ENCODE measurements around the gene TMEM141.
A peak's percentile ranks its signal among the peaks of the same experiment; 100 is the strongest.
"Not testable (repeated sequence)": the region's sequence is repeated elsewhere in the genome, so short reads cannot be mapped to it uniquely, and the experiment has no call there.

The TMEM141 gene

DNA sequence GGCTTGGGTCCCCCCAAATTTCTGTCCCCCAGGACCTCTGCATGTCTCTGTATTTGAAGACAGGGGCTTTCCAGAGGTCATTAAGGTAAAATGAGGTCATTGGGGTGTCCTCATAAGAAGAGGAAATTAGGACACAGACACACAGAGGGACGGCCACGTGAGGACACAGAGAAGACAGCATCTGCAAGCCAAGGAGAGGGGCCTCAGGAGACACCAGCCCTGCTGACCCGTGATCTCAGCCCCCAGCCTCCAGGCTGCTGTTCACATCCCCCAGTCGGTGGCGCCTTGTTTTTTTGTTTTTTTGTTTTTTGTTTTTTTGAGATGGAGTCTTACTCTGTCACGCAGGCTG is 3.8 kb downstream of the TMEM141 start:
- no peak for DNase-seq (ENCODE audit: low read depth)
- TF ChIP-seq MYC (IDR thresholded peaks at IDR 0.05; ENCODE audit: low read depth, low read length) (no peak), POLR2A (IDR thresholded peaks at IDR 0.05; ENCODE audit: extremely low read depth, insufficient read length) (no peak), CTCF (IDR thresholded peaks at IDR 0.05; ENCODE audit: low read depth, low read length) (no peak)
- TF ChIP-seq, protein P1, sequence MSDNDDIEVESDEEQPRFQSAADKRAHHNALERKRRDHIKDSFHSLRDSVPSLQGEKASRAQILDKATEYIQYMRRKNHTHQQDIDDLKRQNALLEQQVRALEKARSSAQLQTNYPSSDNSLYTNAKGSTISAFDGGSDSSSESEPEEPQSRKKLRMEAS (IDR thresholded peaks at IDR 0.05; ENCODE audit: low read depth, low read length), result no peak
- H3K4me3 ChIP-seq (ENCODE audit: low read depth, low read length), result no peak overlapping the region

DNA sequence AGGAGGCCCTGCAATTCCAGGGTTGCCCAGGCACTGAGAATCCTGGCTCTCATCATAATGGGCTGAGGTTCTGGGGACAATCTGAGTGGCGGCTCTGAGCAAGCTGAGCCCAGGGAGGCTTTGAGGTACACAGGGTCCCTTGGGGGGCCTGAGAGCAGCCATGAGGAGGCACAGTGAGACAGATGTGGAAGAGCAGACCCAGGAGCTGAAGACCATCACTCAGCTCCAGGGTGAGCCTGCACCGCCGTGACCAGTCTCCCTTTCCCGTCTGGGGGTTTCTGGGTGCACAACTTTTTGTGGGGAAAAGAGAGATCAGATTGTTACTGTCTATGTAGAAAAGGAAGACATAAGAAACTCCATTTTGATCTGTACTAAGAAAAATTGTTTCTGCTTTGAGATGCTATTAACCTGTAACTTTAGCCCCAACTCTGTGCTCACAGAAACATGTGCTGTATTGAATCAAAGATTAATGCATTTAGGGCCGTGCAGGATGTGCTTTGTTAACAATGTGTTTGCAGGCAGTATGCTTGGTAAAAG is 5.2 kb downstream of the TMEM141 start, which contains the start of gene CCDC183:
TSS of gene CCDC183 (plus strand) at position 101 of the 537 bp plus-strand sequence. CDS start at position 161, 60 bp downstream.
- H3K4me3 ChIP-seq (ENCODE audit: low read depth, low read length), result no peak within 1 kb of the TSS
- no peak for TF ChIP-seq CTCF (IDR thresholded peaks at IDR 0.05; ENCODE audit: low read depth, low read length)
- TF ChIP-seq, protein P1 (IDR thresholded peaks at IDR 0.05; ENCODE audit: low read depth, low read length), result no peak
- no peak for TF ChIP-seq MYC (IDR thresholded peaks at IDR 0.05; ENCODE audit: low read depth, low read length)
- no peak for TF ChIP-seq POLR2A (IDR thresholded peaks at IDR 0.05; ENCODE audit: extremely low read depth, insufficient read length)
- DNase-seq (ENCODE audit: low read depth), result no peak

DNA sequence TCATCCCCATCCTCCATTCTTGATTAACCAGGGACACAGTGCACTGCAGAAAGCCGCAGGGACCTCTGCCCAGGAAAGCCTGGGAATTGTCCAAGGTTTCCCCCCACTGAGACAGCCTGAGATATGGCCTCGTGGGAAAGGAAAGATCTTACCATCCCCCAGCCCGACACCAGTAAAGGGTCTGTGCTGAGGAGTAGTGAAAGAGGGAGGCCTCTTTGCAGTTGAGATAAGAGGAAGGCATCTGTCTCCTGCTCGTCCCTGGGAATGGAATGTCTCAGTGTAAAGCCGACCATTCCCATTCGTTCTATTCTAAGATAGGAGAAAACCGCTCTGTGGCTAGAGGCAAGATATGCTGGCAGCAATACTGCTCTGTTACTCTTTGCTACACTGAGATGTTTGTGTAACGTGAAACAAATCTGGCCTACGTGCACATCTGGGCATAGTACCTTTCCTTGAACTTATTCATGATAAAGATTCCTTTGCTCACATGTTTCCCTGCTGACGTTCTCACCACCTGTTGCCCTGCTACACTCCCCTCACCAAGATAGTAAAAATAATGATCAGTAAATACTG is 5.7 kb downstream of the TMEM141 start:
- H3K4me3 ChIP-seq (ENCODE audit: low read depth, low read length); DNase-seq (ENCODE audit: low read depth): not testable (repeated sequence)

GRCh38 chr9:136798708-136799078 is 7.5 kb downstream of the TMEM141 start:
- TF ChIP-seq CTCF (IDR thresholded peaks at IDR 0.05; ENCODE audit: low read depth, low read length), result no peak
- TF ChIP-seq POLR2A (IDR thresholded peaks at IDR 0.05; ENCODE audit: extremely low read depth, insufficient read length), result no peak
- TF ChIP-seq, protein P1 (IDR thresholded peaks at IDR 0.05; ENCODE audit: low read depth, low read length), result no peak
- no peak for TF ChIP-seq MYC (IDR thresholded peaks at IDR 0.05; ENCODE audit: low read depth, low read length)
- no peak overlapping the region for H3K4me3 ChIP-seq (ENCODE audit: low read depth, low read length)
- DNase-seq (ENCODE audit: low read depth), result no peak

GRCh38 chr9:136799079-136799853 is 8.1 kb downstream of the TMEM141 start:
- TF ChIP-seq POLR2A (IDR thresholded peaks at IDR 0.05; ENCODE audit: extremely low read depth, insufficient read length) (no peak), CTCF (IDR thresholded peaks at IDR 0.05; ENCODE audit: low read depth, low read length) (no peak), MYC (IDR thresholded peaks at IDR 0.05; ENCODE audit: low read depth, low read length) (no peak)
- TF ChIP-seq, protein P1 (IDR thresholded peaks at IDR 0.05; ENCODE audit: low read depth, low read length), result no peak
- no peak overlapping the region for H3K4me3 ChIP-seq (ENCODE audit: low read depth, low read length)
- DNase-seq (ENCODE audit: low read depth), result no peak

DNA sequence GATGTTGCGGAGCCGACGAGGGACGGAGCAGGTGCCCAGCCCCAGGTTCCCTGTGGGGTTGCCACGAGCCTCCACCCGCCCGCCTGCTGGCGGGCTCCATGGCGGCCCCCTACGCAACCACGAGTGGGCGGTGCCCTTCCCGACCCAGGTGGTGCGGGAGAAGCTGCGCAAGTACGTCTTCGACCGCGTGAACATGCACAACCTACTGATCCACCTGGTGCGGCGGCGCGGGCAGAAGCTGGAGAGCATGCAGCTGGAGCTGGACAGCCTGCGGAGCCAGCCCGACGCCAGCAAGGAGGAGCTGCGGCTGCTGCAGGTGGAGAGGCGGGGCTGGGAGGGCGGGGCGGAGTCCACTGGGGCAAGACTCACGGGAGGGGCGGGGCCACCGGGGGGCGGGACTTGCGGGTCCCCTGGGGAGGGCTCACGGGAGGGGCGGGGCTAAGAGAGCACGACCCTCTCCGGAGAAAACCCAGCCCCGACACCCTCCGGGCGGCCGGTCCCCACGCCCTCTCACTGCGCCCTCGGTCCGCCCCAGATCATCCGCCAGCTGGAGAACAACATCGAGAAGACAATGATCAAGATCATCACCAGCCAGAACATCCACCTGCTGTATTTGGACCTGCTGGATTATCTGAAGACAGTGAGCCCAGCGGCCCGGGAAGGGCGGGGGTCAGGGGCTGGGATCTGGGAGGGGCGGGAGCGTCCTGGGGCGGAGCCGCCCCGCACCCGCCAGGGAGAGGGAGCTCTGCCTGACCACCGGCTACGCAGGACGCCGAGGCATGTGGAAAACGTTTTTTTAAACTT is 8.9 kb downstream of the TMEM141 start:
- peak overlapping the region; percentile 42 for H3K4me3 ChIP-seq (ENCODE audit: low read depth, low read length)
- DNase-seq (ENCODE audit: low read depth), result peak; percentile 83
- TF ChIP-seq, protein P1 (IDR thresholded peaks at IDR 0.05; ENCODE audit: low read depth, low read length), result no peak; the same call in 1 of the 2 replicates
- TF ChIP-seq POLR2A (IDR thresholded peaks at IDR 0.05; ENCODE audit: extremely low read depth, insufficient read length), result no peak
- TF ChIP-seq CTCF (IDR thresholded peaks at IDR 0.05; ENCODE audit: low read depth, low read length), result no peak
- TF ChIP-seq MYC (IDR thresholded peaks at IDR 0.05; ENCODE audit: low read depth, low read length), result no peak

Measured in NB4 (cell line).